Right forelimb (tissue), 1 donor: ENCODE measurements around the gene TK2.
"Not testable (repeated sequence)": the region's sequence is repeated elsewhere in the genome, so short reads cannot be mapped to it uniquely, and the experiment has no call there.

Source experiments
- DNase-seq: peaks from one replicate; pipeline ENCODE4 v3.0.0-alpha.2; 2018

TK2 gene

DNA sequence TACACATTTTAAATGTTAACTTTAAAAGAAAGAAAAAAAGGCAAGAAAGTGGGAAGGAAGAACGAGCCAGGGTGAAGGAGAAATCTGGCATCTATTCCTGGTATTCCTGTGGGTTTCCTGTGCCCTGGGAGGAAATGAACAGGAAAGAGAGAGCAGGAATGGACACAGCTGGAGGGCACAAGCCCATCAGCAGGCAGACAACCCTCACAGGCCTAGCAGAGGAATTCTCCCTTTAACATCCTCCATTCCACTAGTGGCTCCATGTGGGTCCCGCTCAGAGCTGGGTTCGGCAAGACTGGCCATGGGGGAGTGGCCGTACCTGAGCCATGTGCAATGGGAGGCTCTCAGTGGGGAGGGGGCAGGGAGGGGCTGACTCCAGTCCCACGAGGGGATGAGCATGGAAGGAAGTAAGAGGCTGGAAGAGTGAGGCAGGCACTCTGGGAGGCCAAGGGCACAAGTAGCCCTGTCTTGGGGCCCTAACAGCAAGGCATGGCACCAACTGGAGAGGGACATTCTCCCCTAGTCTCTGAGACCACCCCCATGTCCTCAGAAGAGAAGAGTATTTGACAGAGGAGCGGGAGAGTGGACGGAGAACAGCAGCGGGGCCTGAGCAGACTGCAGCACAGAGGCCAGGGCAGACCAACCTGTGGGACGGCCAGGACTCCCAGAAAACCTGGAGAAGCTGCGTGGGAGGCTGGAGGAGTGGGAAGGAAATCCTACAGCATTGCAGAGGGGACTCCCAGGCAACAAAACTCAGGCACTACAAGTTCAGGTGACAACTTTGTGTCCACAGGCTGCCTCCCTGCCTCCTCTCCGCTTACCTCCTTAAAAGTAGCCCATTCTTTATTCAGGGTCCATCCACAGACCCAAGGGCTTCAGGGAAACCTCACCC lies 30.2 kb downstream of the TK2 start:
- DNase-seq = peak; percentile 38

DNA sequence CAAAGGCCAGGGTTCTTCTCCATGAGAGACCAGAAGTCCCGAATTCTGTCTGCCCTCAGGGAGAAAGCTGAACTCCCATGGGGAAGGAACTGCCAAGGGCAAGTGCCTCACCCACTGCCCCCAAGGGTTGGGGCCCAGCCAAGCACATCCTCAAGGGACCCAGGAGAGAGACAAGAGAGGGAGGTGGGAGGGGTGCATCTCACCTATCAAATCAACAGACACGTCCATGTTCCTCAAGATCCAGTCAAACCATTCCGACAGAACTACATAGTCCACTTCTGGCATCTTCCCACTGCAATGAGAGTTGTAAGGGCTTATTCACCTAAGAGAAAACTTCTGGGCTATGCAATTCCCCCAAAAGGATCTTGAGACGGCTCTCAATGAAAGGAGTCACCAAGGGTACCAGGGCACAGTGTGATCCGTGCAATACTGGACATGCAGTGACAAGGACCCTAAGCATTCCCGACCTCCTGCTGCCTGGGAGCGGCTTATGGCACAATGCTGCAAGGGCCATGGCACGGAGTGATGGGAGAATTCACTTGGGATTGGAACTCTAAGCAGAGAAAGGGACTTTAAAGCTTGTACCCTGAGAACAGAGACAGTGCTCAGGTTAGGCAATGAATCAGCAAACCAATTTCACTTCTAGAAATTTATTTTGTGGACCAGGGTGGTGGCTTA lies 32.2 kb downstream of the TK2 start:
- peak; percentile 41 for DNase-seq

DNA sequence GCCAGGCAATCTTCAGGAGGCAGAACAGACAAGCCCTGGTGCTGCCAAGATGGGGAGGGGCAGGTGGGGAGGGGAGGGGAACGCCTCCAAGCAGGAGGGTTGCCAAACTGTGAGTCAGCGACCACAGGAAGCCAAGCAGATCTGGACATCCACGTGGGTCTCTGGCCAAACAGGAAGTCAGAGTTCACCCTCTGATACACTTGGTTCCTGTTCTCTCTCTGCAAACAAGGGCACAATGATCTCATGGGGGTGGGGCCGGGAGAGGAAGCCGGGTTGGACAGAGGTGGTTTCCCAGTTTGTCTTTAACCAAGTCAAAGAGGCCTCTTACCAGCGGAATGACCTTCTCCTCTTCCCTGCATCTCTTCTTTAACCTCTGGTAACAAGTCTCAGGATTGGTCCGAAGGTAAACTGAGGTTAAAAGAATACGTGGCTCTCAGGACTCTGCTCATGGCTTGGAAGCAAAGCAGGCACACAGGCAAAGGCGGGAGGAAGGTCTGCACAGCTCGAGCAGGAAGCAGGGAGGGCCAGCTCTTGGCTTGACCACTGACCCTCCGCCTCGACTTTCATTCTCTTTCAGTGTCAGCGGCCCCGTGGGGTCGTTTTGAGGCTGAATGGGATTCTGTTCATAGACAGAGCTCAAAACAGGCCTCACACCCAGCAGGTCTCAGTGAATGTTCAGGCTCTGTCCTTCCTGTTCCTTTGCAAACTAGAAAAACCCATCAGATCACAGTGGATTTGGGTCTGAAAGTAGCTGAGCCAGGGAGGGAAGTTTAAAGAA lies 32.9 kb downstream of the TK2 start:
- peak; percentile 93 for DNase-seq

GRCh38 chr16:66516509-66516807 lies 33.5 kb downstream of the TK2 start:
- DNase-seq = no peak

- DNase-seq = peak; percentile 38
These were observed 34.1 kb downstream of the TK2 start for GRCh38 chr16:66515596-66516508.

DNA sequence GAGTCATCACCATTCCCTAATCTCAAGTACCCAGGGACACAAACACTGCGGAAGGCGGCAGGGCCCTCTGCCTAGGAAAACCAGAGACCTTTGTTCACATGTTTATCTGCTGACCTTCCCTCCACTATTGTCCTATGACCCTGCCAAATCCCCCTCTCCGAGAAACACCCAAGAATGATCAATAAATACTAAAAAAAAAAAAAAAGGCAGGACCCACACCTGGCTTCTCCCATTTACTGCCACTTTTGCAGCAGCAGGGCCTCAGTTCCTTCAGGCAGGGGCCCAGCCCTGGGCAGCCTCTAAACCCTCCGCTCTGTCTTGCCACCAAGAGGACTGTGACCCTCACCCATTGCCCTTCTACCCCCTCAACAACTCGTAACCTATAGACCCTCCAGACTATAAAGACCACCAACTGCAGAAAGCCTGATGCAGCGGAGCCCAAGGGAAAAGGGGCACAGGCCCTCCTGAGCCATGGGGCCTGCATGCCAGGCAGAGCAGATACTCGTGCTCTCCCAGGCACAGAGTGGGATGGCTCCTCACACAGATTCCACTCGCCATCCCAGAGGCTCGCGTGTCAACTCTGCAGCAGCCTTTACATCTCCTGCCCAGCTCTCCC lies 34.8 kb downstream of the TK2 start:
- DNase-seq = peak; percentile 41

DNA sequence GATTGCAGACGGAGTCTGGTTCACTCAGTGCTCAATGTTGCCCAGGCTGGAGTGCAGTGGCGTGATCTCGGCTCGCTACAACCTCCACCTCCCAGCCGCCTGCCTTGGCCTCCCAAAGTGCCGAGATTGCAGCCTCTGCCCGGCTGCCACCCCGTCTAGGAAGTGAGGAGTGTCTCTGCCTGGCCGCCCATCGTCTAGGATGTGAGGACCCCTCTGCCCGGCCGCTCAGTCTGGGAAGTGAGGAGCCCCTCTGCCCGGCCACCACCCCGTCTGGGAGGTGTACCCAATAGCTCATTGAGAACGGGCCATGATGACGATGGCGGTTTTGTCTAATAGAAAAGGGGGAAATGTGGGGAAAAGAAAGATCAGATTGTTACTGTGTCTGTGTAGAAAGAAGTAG lies 35.5 kb downstream of the TK2 start:
- not testable (repeated sequence) for DNase-seq

- DNase-seq = peak; percentile 26
These were observed 36.7 kb downstream of the TK2 start for GRCh38 chr16:66513111-66513723.

DNA sequence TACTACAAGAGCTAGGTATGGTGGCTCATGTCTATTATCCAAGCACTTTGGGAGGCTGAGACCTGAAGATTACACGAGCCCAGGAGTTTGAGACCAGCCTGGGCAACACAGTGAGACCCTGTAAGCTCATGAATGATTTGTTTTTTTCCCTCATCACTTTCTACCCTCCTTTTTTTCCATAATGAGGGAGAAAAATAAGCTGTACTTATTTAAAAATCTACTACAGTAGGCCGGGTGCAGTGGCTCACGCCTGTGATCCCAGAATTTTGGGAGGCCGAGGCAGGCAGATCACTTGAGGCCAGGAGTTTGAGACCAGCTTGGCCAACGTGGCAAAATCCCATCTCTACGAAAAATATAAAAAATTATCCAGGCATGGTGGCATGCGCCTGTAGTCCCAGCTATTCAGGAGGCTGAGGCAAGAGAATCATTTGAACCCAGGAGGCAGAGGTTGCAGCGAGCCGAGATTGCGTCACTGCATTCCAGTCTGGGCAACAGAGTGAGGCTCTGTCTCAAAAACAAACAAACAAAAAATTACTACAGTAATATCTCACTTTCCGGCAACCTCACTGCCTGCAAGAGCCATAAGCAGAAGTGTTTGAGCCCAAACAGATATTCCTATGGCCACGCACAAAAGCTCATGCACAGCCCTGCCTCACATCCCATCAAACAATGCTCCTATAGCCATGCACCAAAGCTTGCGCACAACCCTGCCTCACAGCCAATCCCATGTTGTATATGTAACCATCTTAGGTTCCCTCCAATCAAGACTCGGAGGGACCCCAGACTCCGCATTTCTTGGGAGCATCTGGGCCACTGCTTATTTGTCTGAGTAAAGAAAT lies 37.4 kb downstream of the TK2 start:
- DNase-seq = peak; percentile 22

DNA sequence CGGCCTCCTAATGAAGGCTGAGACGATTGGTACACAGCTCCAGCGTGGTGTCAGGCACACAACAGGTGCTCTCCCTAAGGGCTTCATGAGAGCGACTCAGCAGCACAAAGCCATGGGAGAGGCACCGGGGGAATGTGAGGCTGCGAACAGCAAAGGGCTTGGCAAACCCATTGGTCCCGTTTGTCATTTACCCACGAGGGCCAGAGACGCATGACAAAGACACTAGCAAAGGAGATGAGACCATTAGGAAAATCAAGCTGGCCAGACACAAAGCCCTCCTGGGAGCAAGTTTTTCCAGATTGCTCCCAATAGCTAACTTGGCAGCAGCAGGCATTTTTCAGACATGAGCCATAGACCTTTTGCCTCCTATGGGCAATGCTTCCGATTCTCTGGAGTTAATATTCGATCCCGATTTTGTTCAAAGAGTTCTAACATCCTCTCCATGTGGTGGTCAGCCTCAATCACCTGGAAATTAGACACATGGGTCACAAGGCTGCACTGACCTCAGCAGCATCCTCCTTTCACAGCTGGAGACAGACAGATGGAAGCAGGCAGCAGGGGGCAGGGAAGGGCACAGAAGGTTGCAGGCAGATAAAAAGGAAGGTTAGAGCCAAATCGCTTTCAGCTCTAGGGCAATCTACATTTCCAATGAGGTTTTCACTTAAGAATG lies 38.2 kb downstream of the TK2 start:
- DNase-seq = no peak

DNA sequence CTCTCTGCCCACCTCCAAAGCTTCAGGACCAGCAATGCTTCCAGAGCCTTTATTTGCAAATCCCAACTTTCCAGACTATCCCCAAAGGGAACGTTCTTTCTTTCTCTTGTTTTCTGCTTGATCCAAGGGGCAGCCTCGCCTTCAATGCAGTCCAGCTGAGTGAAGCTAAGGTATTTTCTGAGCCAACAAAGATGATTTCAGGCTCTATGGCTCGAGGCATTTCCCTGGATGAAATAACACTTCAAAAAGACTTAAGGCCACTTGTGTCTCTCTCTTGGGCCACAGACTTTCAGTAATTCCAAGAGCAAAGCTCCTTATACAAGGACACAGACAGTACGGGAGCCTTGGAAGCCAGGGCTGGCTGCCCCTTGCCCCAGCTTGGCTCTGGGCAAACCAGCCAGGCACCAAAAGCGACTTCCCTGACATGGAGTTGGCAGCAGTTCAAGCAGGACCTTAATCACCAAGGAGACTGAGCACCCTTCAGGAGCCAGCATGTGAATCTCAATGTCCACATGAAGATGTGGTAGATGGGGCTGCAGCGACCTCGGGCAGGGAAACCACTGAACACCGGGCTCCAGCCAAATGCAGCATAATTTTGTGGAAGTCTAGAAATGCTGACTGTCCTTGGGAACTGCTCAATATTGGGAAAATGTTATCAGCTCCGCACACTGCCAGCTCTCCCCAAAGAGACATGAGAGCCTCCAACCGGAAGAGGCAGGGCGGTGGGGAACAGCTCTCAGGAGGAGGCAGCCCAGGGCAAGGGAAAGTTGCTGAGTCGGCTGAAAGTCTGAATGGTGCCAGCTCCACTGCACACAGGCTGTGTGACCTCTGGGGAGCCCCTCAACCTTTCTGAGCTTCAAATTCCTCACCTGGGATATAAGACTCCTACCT lies 39.0 kb downstream of the TK2 start:
- DNase-seq = no peak

DNA sequence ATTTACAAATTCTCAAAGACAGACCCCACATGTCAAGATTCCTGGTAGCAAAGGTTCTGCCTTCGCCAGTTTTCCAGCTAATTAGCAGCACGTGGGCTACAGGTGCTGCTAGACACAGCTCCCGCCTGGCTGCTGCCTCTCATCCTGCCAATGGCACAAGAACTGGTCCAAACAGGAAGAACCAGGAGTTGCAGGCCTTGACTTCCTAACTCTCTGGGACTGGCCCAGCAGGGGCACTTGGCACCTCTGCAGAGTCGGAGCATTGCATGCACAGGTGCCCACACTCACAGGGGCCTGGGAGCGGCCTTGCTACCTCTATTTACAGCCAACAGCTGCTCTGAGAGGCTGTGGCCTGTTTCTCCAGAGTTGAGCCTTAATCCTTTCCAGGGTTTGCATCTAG lies 39.6 kb downstream of the TK2 start:
- no peak for DNase-seq

DNA sequence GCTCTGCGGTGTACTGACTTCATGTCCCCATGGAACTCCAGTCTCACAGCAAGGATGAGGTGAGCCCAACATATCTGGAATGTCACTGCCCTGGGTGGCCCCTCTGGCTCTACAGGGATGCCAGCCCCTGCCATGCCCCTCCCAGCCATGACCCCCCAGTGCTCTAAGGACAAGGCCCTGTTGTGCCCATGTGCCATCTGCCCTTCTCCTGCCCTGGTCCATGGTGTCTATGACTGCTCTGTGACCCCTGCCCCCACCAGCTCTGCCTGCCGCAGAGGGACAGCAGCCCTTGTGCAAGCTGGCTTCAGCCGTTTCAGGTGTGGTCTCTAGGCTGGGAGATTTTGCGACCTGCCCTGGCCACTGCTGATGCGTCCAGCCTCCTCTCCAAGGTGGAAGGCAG lies 40.3 kb downstream of the TK2 start:
- peak; percentile 42 for DNase-seq

DNA sequence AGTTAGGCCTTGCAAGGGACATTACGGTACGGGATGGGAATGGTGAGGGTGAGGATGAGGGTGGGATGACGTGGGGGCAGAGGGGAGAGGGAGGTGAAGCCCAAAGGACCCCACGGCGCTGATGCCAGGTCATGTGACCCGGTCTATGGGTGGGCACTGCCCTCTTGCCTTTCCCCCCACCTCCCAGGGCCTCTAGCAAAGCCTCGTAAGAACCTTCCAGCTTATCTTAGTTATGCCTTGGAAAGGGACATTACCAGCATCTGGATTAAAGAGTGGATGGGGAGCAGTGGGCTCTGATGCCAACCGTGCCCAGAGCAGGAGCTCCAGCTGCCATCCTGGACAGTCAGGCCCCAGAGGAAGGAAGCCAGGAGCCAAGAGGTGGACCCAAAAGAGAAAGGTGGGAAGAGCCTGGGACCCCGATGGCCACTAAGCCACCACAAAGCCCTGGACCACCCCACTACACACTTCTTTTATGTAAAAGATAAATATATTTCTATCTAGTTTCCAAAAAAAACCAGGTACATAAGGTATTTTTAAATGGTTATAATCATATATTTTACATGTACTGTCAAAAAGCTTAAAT lies 40.9 kb downstream of the TK2 start:
- DNase-seq = peak; percentile 23

GRCh38 chr16:66508248-66508913 lies 41.5 kb downstream of the TK2 start:
- DNase-seq = peak; percentile 25

- no peak for DNase-seq
These were observed 42.1 kb downstream of the TK2 start for GRCh38 chr16:66507731-66508239.

GRCh38 chr16:66503612-66504011 lies 46.3 kb downstream of the TK2 start:
- DNase-seq = no peak

GRCh38 chr16:66503030-66503429 lies 46.9 kb downstream of the TK2 start:
- DNase-seq = no peak
